GM15510 (cell line): Measurements from ENCODE around the gene IFT20.

Source experiments
- POLR2A ChIP-seq: IDR thresholded peaks from 3 replicates; pipeline ENCODE4 v1.6.1; 2011; ENCODE audit warnings: borderline replicate concordance; ENCODE audit not compliant: insufficient read length; ENCODE audit errors: extremely low read depth

IFT20 gene

GRCh38 chr17:28333083-28333746 lies 2.1 kb downstream of the IFT20 start:
- TF ChIP-seq POLR2A: no peak

DNA sequence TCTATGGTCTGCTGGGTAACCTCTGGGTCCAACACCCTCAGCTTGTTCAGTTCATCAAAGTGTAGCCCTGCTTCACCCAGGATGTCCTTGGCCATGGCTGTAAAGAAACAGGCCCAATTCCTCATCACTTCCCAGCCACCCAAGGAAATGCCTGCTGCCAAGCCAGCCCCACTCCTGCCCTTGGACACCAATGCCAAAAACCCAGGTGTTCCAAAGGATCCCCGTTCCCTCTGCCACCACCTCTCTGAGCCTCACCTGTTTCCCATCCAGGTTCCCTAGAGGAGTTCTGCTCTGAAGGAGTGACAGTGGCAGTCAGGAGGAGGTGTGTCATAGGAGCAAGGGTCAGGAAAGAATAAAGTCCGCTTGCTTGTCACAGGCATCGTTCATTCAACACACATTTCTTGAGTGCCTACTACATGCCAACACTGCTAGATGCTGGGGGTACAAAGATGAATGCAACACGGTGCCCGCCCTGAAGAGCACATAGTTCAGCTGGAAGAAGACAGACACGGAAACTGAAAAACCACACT lies 3.3 kb downstream of the IFT20 start:
- no peak for TF ChIP-seq POLR2A

GRCh38 chr17:28330671-28331070 lies 4.6 kb downstream of the IFT20 start:
- TF ChIP-seq POLR2A: no peak

DNA sequence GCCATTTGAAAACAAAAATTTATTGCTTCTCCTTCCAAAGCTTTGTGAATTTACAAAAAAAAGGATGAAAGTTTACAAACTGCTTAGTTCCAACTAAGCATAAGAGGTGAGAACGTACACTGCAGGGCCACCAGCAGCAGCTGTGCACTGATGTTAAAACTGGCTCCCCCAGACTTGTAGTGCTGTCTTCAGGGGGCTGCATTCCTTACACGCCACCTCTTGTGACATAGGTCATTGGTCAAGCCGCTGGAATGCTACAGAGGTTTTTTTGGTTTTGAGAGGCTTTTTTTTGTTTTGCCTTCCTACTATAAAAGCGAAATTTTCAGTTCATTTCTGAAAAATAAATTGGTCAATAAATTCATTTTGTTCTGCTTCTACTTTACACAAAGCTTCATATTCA lies 6.9 kb downstream of the IFT20 start:
- no peak for TF ChIP-seq POLR2A

DNA sequence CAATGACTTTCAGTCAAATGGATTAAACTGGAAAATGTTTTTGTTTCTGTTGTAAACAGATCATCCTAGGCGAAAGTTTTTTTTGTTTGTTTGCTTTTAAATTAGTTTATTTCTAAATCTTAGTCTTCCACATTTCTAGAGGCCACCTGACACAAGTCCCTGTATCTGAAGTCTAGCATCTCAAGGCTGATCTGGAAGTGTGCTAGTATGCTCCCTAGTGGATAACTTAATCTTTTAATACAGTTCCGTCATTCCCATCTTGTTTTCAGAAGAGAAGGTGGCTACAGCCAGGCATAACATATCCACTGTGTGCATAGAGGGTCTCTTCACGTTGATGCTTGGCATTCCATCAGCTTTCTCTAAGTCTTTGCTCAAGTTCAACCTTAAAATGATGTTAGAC lies 7.6 kb downstream of the IFT20 start:
- no peak for TF ChIP-seq POLR2A

GRCh38 chr17:28327031-28327607 lies 8.2 kb downstream of the IFT20 start:
- TF ChIP-seq POLR2A: no peak

DNA sequence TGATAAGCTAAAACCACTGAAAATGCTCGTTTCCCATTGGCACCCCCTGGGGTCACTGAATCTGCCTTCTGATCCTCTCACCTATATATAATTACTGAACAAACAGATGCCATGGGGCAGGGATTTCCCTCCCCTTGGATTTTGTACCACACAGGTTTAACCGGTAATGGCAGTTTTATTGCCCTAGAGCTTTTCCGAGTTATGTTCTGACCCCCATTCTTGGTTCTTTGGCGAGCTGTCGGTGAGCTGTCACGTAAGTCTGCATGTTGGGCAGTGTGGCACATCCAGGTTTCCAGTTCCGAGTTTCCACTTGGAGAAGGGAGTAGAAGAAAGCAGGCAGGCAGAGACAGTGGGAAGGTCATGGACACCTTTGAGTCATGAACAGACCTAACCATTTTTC lies 9.2 kb downstream of the IFT20 start:
- TF ChIP-seq POLR2A: no peak

DNA sequence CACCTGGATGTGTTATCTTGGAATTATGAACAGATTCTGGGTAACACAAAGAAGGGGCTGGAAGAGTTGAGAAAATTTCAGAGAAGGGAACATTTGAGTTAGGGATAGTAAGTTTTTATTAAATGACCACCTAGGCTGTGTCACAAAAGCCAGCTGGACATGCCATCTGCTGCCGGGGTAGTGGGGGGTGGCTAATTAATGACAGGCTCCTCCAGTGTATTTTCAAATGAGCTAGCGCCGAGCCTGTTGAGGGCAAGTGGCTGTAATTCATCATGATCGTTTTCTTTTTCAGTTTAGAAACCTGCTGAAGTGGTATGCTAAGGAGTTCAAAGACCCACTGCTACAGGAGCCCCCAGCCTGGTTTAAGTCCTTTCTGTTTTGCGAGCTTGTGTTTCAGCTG lies 10.1 kb downstream of the IFT20 start:
- TF ChIP-seq POLR2A: no peak

DNA sequence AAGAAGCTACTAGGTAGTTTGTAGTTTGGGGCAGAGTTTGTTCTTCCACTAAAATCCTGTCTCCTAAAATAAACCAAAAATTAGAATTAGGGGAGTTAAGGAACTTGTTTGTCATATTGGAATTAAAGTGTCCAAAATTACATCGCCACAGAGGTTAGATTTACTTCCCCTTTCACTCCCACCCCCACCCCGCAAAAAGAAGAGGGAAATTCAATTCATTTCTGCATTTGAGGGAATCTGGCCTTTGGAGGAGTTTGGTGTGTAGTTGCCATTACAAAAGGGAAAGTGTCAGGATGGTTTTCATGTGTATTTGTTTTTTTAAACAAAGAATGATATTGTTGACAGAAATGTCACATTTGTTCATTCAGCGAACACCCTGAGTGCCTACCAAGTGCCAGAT lies 10.5 kb downstream of the IFT20 start:
- TF ChIP-seq POLR2A: no peak

DNA sequence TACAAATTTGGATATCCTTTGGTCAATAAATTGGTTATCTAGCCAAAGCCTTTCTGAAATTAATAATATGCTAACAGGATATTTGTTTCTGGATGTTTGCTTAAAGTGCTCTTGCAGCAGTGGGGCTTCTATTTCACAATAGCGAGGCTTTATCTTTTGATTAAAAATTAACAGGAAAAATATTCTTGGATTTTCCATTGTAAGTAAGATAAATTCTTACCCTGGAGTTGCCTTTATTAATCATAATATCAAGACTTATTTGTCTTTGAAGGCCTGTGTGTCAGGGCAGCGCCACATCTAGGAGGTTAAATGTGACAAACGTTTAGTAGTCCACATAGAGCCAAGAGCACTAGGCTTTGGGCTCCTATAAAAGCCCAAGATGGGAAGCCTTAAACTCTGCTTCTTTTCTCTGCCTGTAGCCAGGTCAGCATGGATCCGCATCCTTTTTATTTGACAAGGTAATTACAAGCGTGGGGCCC lies 11.0 kb downstream of the IFT20 start:
- no peak for TF ChIP-seq POLR2A

- TF ChIP-seq POLR2A: no peak
Observed at GRCh38 chr17:28320215-28321061, 14.8 kb downstream of the IFT20 start.

DNA sequence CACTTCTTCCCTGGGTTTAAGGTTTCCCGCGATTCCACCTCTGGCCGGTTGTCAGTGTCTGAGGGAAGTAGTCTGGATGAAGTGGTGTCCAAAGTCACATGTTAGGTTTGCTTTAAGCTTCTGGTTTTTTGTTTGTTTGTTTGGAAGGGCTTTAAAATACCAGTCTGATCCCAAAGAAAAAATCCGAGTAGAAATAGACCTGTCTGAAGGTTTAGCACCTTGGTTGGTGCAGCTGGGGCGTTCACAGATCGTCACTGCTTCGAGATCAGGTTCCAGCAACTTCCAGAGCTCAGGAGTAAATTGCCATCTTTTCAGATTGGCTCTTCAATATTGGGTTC lies 15.7 kb downstream of the IFT20 start:
- no peak for TF ChIP-seq POLR2A

GRCh38 chr17:28318759-28319597 lies 16.3 kb downstream of the IFT20 start, which contains the start of gene TMEM97:
Gene TMEM97, plus strand, starts transcription at chr17:28319200. Its CDS starts 40 bp downstream, at chr17:28319240.
- TF ChIP-seq POLR2A: peak; percentile 70

- no peak for TF ChIP-seq POLR2A
Observed at GRCh38 chr17:28317966-28318758, 17.1 kb downstream of the IFT20 start.

DNA sequence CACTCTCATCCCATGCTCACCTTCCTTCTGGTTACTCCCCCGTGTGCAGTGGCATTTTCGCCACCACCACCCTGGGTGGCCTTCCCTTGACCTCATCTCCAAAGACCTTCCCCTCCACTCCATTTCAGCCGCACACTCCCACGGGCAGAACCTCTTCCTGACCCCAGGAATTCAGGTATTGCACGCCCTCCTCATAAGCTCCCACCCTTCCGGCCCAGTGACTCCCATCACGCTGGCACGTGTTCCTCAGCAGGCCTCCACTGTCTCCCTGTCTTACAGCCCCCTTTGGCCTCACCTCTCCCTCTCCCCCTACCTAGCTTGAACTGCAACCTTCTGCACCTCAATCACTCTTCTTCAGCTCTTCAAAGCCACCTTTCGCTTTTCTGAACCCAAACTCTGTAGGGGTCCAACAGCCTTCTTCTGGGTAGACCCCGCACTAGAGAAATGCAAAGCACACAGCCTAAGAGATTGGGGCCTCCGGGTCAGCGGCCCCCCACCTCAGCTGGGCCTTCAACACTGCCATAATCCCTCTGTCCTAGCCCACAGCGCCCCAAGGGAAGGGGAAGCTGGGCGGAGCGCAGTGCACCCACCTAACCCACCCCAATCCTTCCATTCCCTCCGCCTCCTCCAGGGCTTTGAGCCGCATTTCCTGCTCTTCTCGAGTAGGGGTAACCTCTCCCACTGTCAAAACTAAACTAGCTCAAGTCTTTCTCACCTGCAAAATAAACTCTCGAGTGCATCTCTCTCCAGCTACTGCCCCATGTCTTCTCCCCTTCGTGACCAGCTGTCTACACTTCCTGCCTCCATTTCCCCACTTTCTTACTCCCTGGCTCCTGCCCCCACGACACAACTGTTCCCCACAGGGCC lies 17.9 kb downstream of the IFT20 start:
- TF ChIP-seq POLR2A: no peak
